ENCODE data around the gene SUSD5. TPM values are rescaled to one million over a fixed set of nuclear protein-coding genes. Genes with fewer than 3 reads are reported as not detected.
A peak's percentile ranks its signal among the peaks of the same experiment; 100 is the strongest.

The SUSD5 gene
- total and polyA plus RNA-seq, 2 of the 13 experiments (the other 11 are each of a cell fraction or from before 2014, with no cell fraction given), result not detected

DNA sequence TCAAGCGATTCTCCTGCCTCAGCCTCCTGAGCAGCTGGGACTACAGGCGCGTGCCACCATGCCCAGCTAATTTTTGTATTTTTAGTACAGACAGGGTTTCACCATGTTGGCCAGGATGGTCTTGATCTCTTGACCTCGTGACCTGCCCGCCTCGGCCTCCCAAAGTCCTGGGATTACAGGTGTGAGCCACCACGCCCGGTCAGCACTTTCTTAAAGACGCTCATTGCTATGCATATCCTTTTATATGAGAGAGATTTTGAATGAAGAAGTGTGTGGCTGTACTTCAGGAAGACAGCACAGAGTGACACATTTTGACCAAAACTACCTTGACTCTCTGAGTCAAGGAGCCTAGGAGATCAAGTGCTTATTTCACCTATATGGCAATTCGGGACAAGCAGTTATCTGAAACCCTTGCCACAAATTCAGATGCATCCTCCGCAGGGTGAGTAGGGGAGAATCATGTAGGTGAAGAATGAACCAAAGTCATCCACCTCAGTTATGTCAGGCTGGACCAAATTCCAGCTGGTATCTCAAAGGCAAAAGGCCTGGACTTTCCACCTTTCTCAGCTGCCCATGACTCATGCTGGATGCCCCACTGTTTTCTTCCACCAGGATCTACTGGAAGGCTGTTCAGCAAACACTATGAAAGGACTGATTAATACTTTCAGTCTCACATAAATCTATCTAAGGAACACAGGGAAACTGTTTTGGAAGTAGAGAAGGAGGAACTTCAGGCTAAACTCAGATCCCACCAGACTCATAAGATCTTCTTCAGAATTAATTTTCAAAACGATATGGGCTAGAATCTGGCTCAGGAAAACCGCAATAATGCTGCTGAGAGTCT, 31.9 kb downstream of the SUSD5 start (continued):
- TF ChIP-seq SOX6 (IDR thresholded peaks at IDR 0.05), result no peak
- TF ChIP-seq SOX6 (CRISPR knock-in tag; IDR thresholded peaks at IDR 0.05), result peak; percentile 57; the same call in 1 of the 2 replicates
- TF ChIP-seq ESRRA (CRISPR knock-in tag; IDR thresholded peaks at IDR 0.05; ENCODE audit: low read depth), result peak; percentile 68; the same call in 1 of the 2 replicates
- 0 out of 2 replicates have a peak, but pooled peaks have one; percentile 14 for TF ChIP-seq GATAD1 (CRISPR knock-in tag; IDR thresholded peaks at IDR 0.05)
- TF ChIP-seq CEBPG (CRISPR knock-in tag; IDR thresholded peaks at IDR 0.05), result peak; percentile 29; the same call in 1 of the 2 replicates
- TF ChIP-seq LCORL (IDR thresholded peaks at IDR 0.05), result peak; percentile 62; the same call in 1 of the 2 replicates
- TF ChIP-seq LCORL (CRISPR knock-in tag; IDR thresholded peaks at IDR 0.05), result peak; percentile 75
- peak; percentile 64; the same call in 1 of the 2 replicates for TF ChIP-seq POGZ (CRISPR knock-in tag; IDR thresholded peaks at IDR 0.05)
- TF ChIP-seq RARA (CRISPR knock-in tag; IDR thresholded peaks at IDR 0.05), result peak; percentile 72
- TF ChIP-seq SNRNP70 (IDR thresholded peaks at IDR 0.05; ENCODE audit: low read depth, low read length), result no peak
- TF ChIP-seq JDP2 (CRISPR knock-in tag; IDR thresholded peaks at IDR 0.05; ENCODE audit: borderline replicate concordance), result no peak
- peak; percentile 72 for TF ChIP-seq DPF2 (CRISPR knock-in tag; IDR thresholded peaks at IDR 0.05; ENCODE audit: borderline replicate concordance, low read depth)
- peak; percentile 36; the same call in 1 of the 2 replicates for TF ChIP-seq ETV5 (CRISPR knock-in tag; IDR thresholded peaks at IDR 0.05; ENCODE audit: borderline replicate concordance)
- TF ChIP-seq FOXP4 (CRISPR knock-in tag; IDR thresholded peaks at IDR 0.05), result peak; percentile 56; the same call in 1 of the 2 replicates
- 0 out of 2 replicates have a peak, but pooled peaks have one; percentile 37 for TF ChIP-seq ZNF510 (CRISPR knock-in tag; IDR thresholded peaks at IDR 0.05; ENCODE audit: low read depth)
- no peak for TF ChIP-seq CC2D1A (CRISPR knock-in tag; IDR thresholded peaks at IDR 0.05)
- peak; percentile 34; the same call in 1 of the 2 replicates for TF ChIP-seq FOXJ3 (CRISPR knock-in tag; IDR thresholded peaks at IDR 0.05; ENCODE audit: borderline replicate concordance)
- TF ChIP-seq XRCC5 (optimal IDR thresholded peaks at IDR 0.05; ENCODE audit: low read length), result peak; percentile 44
- no peak for TF ChIP-seq RORA (CRISPR knock-in tag; IDR thresholded peaks at IDR 0.05)
- TF ChIP-seq ZNF121 (CRISPR knock-in tag; IDR thresholded peaks at IDR 0.05), result no peak
- TF ChIP-seq, protein P1, sequence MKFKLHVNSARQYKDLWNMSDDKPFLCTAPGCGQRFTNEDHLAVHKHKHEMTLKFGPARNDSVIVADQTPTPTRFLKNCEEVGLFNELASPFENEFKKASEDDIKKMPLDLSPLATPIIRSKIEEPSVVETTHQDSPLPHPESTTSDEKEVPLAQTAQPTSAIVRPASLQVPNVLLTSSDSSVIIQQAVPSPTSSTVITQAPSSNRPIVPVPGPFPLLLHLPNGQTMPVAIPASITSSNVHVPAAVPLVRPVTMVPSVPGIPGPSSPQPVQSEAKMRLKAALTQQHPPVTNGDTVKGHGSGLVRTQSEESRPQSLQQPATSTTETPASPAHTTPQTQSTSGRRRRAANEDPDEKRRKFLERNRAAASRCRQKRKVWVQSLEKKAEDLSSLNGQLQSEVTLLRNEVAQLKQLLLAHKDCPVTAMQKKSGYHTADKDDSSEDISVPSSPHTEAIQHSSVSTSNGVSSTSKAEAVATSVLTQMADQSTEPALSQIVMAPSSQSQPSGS (CRISPR knock-in tag; IDR thresholded peaks at IDR 0.05), result peak; percentile 19; the same call in 1 of the 2 replicates
- peak; percentile 55; the same call in 1 of the 2 replicates for TF ChIP-seq HOXA3 (CRISPR knock-in tag; IDR thresholded peaks at IDR 0.05)
- peak; percentile 83 for TF ChIP-seq RCOR2 (CRISPR knock-in tag; IDR thresholded peaks at IDR 0.05)
- no peak for TF ChIP-seq NAIF1 (CRISPR knock-in tag; IDR thresholded peaks at IDR 0.05; ENCODE audit: borderline replicate concordance)
- TF ChIP-seq ZNF607 (CRISPR knock-in tag; IDR thresholded peaks at IDR 0.05; ENCODE audit: borderline replicate concordance), result 0 out of 2 replicates have a peak, but pooled peaks have one; percentile 47
- no peak for TF ChIP-seq CCDC6 (CRISPR knock-in tag; IDR thresholded peaks at IDR 0.05)
